Activated CD8-positive, alpha-beta T cell treated with anti-CD3 and anti-CD28 coated beads, Interleukin-2, amount 10 ng/mL, durations not matched to agents 7 days and 5 days (primary cell): ENCODE measurements around the gene SEMA3G. TPM values are rescaled to one million over a fixed set of nuclear protein-coding genes. Genes with fewer than 3 reads are reported as not detected.

ENCODE experiments used
- ATAC-seq: fragments of 150-1000 bp; cut with Tn5 transposase; one replicate; pipeline ENCODE4 v1.10.0; 2021; ENCODE audit warnings: moderate library complexity
- CTCF ChIA-PET: fragments of 350-600 bp; sonication (Branson Sonifier 250); formaldehyde crosslinking; loops from one replicate; lab custom pipeline; 2021; ENCODE audit warnings: antibody characterized with exemption; lab: Charles Lee
- POLR2A ChIA-PET: fragments of 350-600 bp; sonication (Branson Sonifier 250); formaldehyde crosslinking; loops from one replicate; lab custom pipeline; 2021; ENCODE audit warnings: antibody characterized with exemption; lab: Charles Lee
- DNase-seq: peaks from one replicate; pipeline ENCODE4 v3.0.0-alpha.2; 2020
- H3K27ac Mint-ChIP-seq: one replicate; pipeline ENCODE4 v1.8.0; 2021; ENCODE audit warnings: mild to moderate bottlenecking, mixed read lengths
- H3K27me3 Mint-ChIP-seq: one replicate; pipeline ENCODE4 v1.8.0; 2021; ENCODE audit warnings: low read depth, mixed read lengths
- H3K36me3 Mint-ChIP-seq: one replicate; pipeline ENCODE4 v1.8.0; 2021; ENCODE audit warnings: low read depth, mixed read lengths
- H3K4me1 Mint-ChIP-seq: one replicate; pipeline ENCODE4 v1.8.0; 2021; ENCODE audit warnings: low read depth, mixed read lengths
- H3K4me3 Mint-ChIP-seq: one replicate; pipeline ENCODE4 v1.8.0; 2021; ENCODE audit warnings: mild to moderate bottlenecking, mixed read lengths
- H3K9me3 Mint-ChIP-seq: one replicate; pipeline ENCODE4 v1.8.0; 2022; ENCODE audit warnings: mixed read lengths; ENCODE audit not compliant: insufficient read depth
- total RNA-seq, 2 experiments: library from RNA; stranded (reverse); gene quantifications; one replicate each; pipeline ENCODE4 v1.2.3, GENCODE V29; 2021

SEMA3G gene
- total RNA-seq, result under 1 TPM; 0.13 to 0.21 TPM

GRCh38 chr3:52444860-52445793 lies at the start of gene SEMA3G:
Gene SEMA3G, minus strand, starts transcription at chr3:52445103. Its CDS starts 76 bp downstream, at chr3:52445027.
- CTCF ChIA-PET, result interaction anchor here (0.9 to 6.5 kb wide), 10 partner anchors 12 to 225 kb away, joined by 3 to 131 read pairs (median 6); partner anchors contain the start of genes UQCC5 and WDR82
- peaks cover 19% of the 10 kb centered on the region for H3K4me1 Mint-ChIP-seq
- POLR2A ChIA-PET, result interaction anchor here (1.5 kb wide), 1 partner anchor 33 kb away, joined by 9 read pairs; no protein-coding TSS in a partner anchor

DNA sequence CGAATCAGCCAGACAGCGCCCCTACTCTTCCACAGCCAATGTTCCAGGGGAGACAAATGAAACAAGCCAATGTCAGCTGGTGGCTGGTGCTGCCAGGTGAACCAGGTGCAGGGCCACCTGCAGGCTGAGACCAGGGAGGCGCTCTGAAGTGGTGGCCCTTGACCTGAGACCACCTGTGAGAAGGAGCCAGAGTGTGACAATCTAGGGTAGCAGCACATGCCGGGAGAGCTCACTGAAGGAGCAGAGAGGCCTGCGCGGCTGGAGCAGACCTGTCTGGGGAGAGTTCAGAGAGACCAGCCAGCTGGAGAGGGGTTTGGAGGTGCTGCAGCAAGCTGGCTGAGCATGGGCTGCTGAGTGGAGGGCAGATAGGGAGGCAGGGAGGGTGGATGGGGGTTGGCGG lies 49.5 kb upstream of the SEMA3G start:
- CTCF ChIA-PET, result no interaction called here
- H3K27ac Mint-ChIP-seq, result no peak overlapping the region
- H3K4me3 Mint-ChIP-seq, result no peak overlapping the region
- DNase-seq (no peak), ATAC-seq (no peak)
- peaks cover 11% of the 10 kb centered on the region for H3K4me1 Mint-ChIP-seq
- no peaks in the 10 kb centered on the region for H3K9me3 Mint-ChIP-seq
- peaks cover 3% of the 10 kb centered on the region for H3K27me3 Mint-ChIP-seq
- POLR2A ChIA-PET, result no interaction called here
- H3K36me3 Mint-ChIP-seq, result peaks cover 9% of the 10 kb centered on the region

More at GRCh38 chr3:52444860-52445793, at the start of gene SEMA3G:
- ATAC-seq (peak; percentile 98), DNase-seq (peak; percentile 90)
- peak within 1 kb of the TSS; percentile 30 for H3K27ac Mint-ChIP-seq
- no peak within 1 kb of the TSS for H3K4me3 Mint-ChIP-seq
- H3K36me3 Mint-ChIP-seq, result no peaks in the 10 kb centered on the region
- no peaks in the 10 kb centered on the region for H3K9me3 Mint-ChIP-seq
- no peaks in the 10 kb centered on the region for H3K27me3 Mint-ChIP-seq

- Mint-ChIP-seq H3K4me3 (no peak overlapping the region), H3K4me1 (peaks cover 5% of the 10 kb centered on the region), H3K27me3 (no peaks in the 10 kb centered on the region), H3K36me3 (peaks cover 9% of the 10 kb centered on the region), H3K9me3 (no peaks in the 10 kb centered on the region), H3K27ac (no peak overlapping the region)
- ChIA-PET CTCF (no interaction called here), POLR2A (no interaction called here)
- no peak for ATAC-seq
- DNase-seq, result no peak
Observed at GRCh38 chr3:52493232-52494017, 48.5 kb upstream of the SEMA3G start.

GRCh38 chr3:52492059-52492458 lies 47.2 kb upstream of the SEMA3G start:
- Mint-ChIP-seq H3K36me3 (peaks cover 19% of the 10 kb centered on the region), H3K27me3 (no peaks in the 10 kb centered on the region), H3K4me3 (no peak overlapping the region), H3K4me1 (peaks cover 2% of the 10 kb centered on the region), H3K9me3 (no peaks in the 10 kb centered on the region), H3K27ac (no peak overlapping the region)
- POLR2A ChIA-PET, result interaction anchor here (0.7 kb wide), 1 partner anchor 23 kb away, joined by 3 read pairs; no protein-coding TSS in a partner anchor
- ATAC-seq (no peak), DNase-seq (no peak)
- CTCF ChIA-PET, result no interaction called here

GRCh38 chr3:52490939-52491526 lies 46.1 kb upstream of the SEMA3G start:
- H3K27ac Mint-ChIP-seq, result peak overlapping the region; percentile 15
- H3K27me3 Mint-ChIP-seq, result no peaks in the 10 kb centered on the region
- CTCF ChIA-PET, result no interaction called here
- H3K4me1 Mint-ChIP-seq, result peaks cover 2% of the 10 kb centered on the region
- POLR2A ChIA-PET, result no interaction called here
- DNase-seq (no peak), ATAC-seq (no peak)
- H3K36me3 Mint-ChIP-seq, result peaks cover 19% of the 10 kb centered on the region
- H3K4me3 Mint-ChIP-seq, result no peak overlapping the region
- no peaks in the 10 kb centered on the region for H3K9me3 Mint-ChIP-seq

DNA sequence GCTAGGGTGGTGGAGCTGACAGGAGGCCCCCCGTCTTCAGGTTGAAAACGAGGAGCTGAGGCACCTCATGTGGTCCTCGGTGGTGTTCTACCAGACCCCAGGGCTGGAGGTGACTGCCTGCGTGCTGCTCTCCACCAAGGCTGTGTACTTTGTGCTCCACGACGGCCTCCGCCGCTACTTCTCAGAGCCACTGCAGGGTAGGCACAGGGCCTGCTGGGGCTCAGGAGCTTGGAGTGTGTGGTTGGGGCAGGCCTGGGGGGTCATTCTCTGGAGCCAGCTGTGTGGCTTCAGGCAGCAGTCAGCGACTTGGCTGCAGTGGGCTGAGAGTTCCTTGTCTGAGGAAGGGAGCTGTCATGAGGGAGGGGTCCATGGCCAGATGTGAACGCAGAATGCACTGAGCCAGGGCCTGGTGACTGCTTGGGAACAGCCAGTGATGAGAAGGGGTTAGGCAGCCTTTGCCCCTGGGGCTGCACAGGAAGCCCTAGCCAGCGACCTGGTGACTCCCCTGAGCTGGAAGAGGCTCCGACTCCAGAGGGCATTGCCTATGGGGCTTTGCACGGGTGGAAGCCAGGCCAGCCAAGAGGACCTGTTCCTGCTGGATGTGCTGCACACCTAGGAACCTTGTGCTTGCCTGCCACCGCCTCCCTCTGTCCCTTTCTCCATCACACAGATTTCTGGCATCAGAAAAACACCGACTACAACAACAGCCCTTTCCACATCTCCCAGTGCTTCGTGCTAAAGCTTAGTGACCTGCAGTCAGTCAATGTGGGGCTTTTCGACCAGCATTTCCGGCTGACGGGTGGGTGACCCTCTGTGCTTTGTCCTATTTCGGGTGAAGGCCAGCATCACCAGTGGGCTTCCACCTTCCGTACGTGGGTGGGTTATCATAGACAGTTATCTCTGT lies 45.4 kb upstream of the SEMA3G start:
- ChIA-PET POLR2A (no interaction called here), CTCF (no interaction called here)
- Mint-ChIP-seq H3K36me3 (peaks cover 24% of the 10 kb centered on the region), H3K27ac (peak overlapping the region; percentile 15), H3K9me3 (no peaks in the 10 kb centered on the region), H3K4me3 (no peak overlapping the region), H3K27me3 (no peaks in the 10 kb centered on the region), H3K4me1 (peaks cover 2% of the 10 kb centered on the region)
- DNase-seq, result no peak
- no peak for ATAC-seq

DNA sequence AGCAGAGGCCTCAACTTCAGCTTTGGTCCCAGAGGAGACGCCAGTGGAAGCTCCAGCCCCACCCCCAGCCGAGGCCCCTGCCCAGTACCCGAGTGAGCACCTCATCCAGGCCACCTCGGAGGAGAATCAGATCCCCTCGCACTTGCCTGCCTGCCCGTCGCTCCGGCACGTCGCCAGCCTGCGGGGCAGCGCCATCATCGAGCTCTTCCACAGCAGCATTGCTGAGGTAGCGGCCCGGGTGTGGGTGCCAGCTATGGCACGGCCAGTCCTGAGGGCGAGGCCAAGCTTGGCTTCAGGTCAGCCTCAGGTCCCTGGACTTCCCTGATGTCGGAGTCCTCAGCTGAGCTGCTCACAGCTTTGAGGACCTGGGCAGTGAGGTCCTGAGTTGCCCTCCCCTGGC lies 44.5 kb upstream of the SEMA3G start:
- Mint-ChIP-seq H3K9me3 (no peaks in the 10 kb centered on the region), H3K27ac (no peak overlapping the region), H3K4me1 (peaks cover 2% of the 10 kb centered on the region), H3K36me3 (peaks cover 24% of the 10 kb centered on the region), H3K4me3 (no peak overlapping the region), H3K27me3 (no peaks in the 10 kb centered on the region)
- ChIA-PET POLR2A (no interaction called here), CTCF (interaction anchor here (0.9 to 1.5 kb wide), 2 partner anchors 9 to 44 kb away, joined by 3 to 5 read pairs; no protein-coding TSS in a partner anchor)
- DNase-seq (no peak), ATAC-seq (no peak)

GRCh38 chr3:52488746-52489145 lies 43.8 kb upstream of the SEMA3G start:
- DNase-seq, result no peak
- Mint-ChIP-seq H3K4me1 (no peaks in the 10 kb centered on the region), H3K27me3 (no peaks in the 10 kb centered on the region), H3K4me3 (no peak overlapping the region), H3K36me3 (peaks cover 25% of the 10 kb centered on the region), H3K9me3 (no peaks in the 10 kb centered on the region), H3K27ac (no peak overlapping the region)
- ATAC-seq, result no peak
- POLR2A ChIA-PET, result interaction anchor here (0.8 kb wide), 1 partner anchor 9 kb away, joined by 3 read pairs; no protein-coding TSS in a partner anchor
- CTCF ChIA-PET, result interaction anchor here (0.9 to 1.5 kb wide), 2 partner anchors 10 to 43 kb away, joined by 3 to 5 read pairs; no protein-coding TSS in a partner anchor

DNA sequence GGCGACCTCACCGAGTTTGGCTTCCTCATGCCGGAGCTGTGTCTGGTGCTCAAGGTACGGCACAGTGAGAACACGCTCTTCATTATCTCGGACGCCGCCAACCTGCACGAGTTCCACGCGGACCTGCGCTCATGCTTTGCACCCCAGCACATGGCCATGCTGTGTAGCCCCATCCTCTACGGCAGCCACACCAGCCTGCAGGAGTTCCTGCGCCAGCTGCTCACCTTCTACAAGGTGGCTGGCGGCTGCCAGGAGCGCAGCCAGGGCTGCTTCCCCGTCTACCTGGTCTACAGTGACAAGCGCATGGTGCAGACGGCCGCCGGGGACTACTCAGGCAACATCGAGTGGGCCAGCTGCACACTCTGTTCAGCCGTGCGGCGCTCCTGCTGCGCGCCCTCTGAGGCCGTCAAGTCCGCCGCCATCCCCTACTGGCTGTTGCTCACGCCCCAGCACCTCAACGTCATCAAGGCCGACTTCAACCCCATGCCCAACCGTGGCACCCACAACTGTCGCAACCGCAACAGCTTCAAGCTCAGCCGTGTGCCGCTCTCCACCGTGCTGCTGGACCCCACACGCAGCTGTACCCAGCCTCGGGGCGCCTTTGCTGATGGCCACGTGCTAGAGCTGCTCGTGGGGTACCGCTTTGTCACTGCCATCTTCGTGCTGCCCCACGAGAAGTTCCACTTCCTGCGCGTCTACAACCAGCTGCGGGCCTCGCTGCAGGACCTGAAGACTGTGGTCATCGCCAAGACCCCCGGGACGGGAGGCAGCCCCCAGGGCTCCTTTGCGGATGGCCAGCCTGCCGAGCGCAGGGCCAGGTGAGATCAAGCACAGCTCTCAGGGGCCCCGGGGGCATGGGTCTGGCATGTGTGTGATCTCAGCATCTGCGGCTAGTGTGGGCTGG lies 43.1 kb upstream of the SEMA3G start:
- POLR2A ChIA-PET, result interaction anchor here (0.8 kb wide), 1 partner anchor 10 kb away, joined by 3 read pairs; no protein-coding TSS in a partner anchor
- H3K4me1 Mint-ChIP-seq, result no peaks in the 10 kb centered on the region
- CTCF ChIA-PET, result interaction anchor here (1.5 kb wide), 1 partner anchor 42 kb away, joined by 5 read pairs; no protein-coding TSS in a partner anchor
- no peaks in the 10 kb centered on the region for H3K27me3 Mint-ChIP-seq
- H3K36me3 Mint-ChIP-seq, result peaks cover 25% of the 10 kb centered on the region
- H3K4me3 Mint-ChIP-seq, result no peak overlapping the region
- ATAC-seq (no peak), DNase-seq (no peak)
- no peak overlapping the region for H3K27ac Mint-ChIP-seq
- no peaks in the 10 kb centered on the region for H3K9me3 Mint-ChIP-seq
